Prostate gland (tissue), 2 donors: ENCODE results near the gene CTSA.

Experiments
- POLR2A ChIP-seq: fragments of 450-650 bp; IDR thresholded peaks from one replicate; pipeline ENCODE4 v1.6.1; 2016; ENCODE audit warnings: antibody characterized with exemption, mild to moderate bottlenecking
- POLR2AphosphoS5 ChIP-seq: sonication (generic); formaldehyde crosslinking; IDR thresholded peaks from one replicate; pipeline ENCODE4 v1.6.1; 2017; ENCODE audit warnings: antibody characterized with exemption
- TF ChIP-seq, protein P1 (sequence below), 4 experiments: fragments of 200-600 bp in 2 of 4; fragments of 450-650 bp in 2 of 4; sonication (generic) in 2 of 4; IDR thresholded peaks; 1 replicate in 3 of 4; 2 replicates in 1 of 4; pipeline ENCODE4 v1.5.1; 2016 to 2019; ENCODE audit warnings: antibody characterized with exemption in 4 of 4, mild to moderate bottlenecking in 2 of 4, moderate library complexity in 2 of 4

DNA sequence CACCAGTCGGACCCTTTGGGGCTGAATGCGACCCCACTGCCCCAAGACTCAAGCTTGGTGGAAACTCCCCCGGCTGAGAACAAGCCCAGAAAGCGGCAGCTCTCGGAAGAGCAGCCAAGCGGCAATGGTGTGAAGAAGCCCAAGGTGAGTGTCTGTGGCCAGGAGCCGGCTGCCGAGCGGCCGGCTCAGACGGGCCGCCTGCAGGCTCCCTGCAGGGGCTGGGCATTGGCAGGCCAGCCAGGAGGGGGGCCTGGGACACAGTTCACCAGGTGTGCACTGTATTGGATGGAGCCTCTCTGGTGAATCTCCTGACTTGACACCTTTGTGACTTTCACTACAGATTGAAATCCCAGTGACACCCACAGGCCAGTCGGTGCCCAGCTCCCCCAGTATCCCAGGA lies 49.3 kb downstream of the CTSA start:
- TF ChIP-seq, protein P1, sequence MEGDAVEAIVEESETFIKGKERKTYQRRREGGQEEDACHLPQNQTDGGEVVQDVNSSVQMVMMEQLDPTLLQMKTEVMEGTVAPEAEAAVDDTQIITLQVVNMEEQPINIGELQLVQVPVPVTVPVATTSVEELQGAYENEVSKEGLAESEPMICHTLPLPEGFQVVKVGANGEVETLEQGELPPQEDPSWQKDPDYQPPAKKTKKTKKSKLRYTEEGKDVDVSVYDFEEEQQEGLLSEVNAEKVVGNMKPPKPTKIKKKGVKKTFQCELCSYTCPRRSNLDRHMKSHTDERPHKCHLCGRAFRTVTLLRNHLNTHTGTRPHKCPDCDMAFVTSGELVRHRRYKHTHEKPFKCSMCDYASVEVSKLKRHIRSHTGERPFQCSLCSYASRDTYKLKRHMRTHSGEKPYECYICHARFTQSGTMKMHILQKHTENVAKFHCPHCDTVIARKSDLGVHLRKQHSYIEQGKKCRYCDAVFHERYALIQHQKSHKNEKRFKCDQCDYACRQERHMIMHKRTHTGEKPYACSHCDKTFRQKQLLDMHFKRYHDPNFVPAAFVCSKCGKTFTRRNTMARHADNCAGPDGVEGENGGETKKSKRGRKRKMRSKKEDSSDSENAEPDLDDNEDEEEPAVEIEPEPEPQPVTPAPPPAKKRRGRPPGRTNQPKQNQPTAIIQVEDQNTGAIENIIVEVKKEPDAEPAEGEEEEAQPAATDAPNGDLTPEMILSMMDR (IDR thresholded peaks at IDR 0.05): no peak
- TF ChIP-seq POLR2AphosphoS5 (no peak), POLR2A (no peak)
